NCI-H526 (cell line): ENCODE measurements around the gene DOCK7.

Experiments
- DNase-seq, 2 experiments: peaks; one replicate each; lab custom pipeline; 2025; lab: John Stamatoyannopoulos, UW

DOCK7 gene

GRCh38 chr1:62417351-62417999 is 270.7 kb downstream of the DOCK7 start:
- DNase-seq, result no peak

DNA sequence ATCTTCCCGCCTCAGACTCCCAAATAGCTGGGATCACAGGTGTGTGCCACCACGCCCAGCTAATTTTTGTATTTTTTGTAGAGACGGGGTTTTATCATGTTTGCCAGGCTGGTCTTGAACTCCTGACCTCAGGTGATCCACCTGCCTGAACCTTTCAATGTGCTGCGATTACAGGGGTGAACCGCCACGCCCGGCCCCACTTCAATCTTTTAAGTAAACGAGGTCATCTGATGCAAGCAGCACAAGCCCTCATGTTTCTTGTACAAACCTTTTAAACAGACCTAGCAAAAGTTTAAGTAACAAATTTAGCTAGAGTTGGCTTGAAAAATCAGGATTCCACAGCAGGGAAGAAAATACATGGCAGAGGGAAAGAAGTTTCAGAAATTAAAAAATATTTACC is 272.5 kb downstream of the DOCK7 start:
- DNase-seq, result no peak

DNA sequence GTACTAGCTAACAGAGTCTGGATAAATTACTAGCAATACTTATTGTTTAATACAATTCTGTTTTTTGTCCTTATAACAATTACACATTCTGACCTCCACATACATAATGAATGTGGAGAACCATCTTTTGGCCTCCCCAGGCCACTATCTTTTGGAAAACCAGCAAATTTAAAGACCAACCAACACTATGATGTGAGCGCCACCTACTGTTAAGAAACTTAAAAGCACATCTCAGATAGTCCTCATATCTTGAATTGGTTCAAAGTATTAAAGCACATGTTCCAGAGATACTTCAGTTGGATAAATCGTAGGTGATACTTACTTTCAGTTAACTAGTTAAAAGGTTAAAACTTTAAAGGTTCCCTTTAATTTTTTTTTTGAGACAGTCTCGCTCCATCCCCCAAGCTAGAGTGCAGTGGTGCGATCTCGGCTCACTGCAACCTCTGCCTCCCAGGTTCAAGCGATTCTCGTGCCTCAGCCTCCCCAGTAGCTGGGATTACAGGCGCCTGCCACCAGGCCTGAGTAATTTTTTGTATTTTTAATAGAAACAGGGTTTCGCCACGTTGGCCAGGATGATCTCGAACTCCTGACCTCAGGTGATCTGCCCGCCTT is 280.7 kb downstream of the DOCK7 start:
- DNase-seq, result peak; percentile 28 to 71

GRCh38 chr1:62406576-62406975 is 281.6 kb downstream of the DOCK7 start:
- no peak for DNase-seq

DNA sequence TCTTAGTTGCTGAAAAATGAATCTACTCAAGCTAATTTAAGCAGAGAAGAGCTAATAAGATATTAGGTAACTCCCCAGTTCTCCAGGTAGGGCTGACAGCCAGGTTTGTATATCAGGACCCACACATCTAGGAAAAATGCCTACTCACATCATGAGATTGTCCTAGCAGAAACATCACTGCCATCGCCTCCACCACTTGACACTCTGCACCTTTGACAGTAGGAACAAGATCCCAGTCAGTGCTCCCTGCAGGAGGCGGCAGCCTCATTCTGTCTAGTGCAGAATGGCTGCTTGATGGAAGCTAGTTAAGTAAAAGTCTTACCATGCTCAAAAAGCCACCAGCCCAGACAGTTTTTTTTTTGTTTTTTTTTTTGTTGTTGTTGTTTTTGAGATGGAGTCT is 282.9 kb downstream of the DOCK7 start:
- no peak for DNase-seq
